HepG2 (cell line): ENCODE results near the gene PALS1. TPM values are rescaled to one million over a fixed set of nuclear protein-coding genes. Genes with fewer than 3 reads are reported as not detected.

Experiments used
- ARNT ChIP-seq: fragments of 450-650 bp; IDR thresholded peaks from 2 replicates; pipeline ENCODE4 v1.6.1; 2017
- ATF7-NPFF ChIP-seq: sonication (generic); formaldehyde crosslinking; IDR thresholded peaks from 2 replicates; pipeline ENCODE4 v1.8.1; 2023; ENCODE audit warnings: mild to moderate bottlenecking, low read depth, missing genetic modification reagents, moderate library complexity
- DPF2 ChIP-seq: sonication (generic); formaldehyde crosslinking; IDR thresholded peaks from 2 replicates; pipeline ENCODE4 v1.4.0; 2020; ENCODE audit warnings: mild to moderate bottlenecking, low read depth, missing genetic modification reagents, borderline replicate concordance
- EEA1 ChIP-seq: sonication (generic); formaldehyde crosslinking; IDR thresholded peaks from 2 replicates; pipeline ENCODE4 v1.5.1; 2020; ENCODE audit warnings: mild to moderate bottlenecking, missing genetic modification reagents, borderline replicate concordance
- GMEB1 ChIP-seq: sonication (generic); formaldehyde crosslinking; IDR thresholded peaks from 2 replicates; pipeline ENCODE4 v1.5.1; 2020; ENCODE audit warnings: missing genetic modification reagents, mild to moderate bottlenecking, borderline replicate concordance
- ISX ChIP-seq: sonication (generic); formaldehyde crosslinking; conservative IDR thresholded peaks from 2 replicates; pipeline ENCODE4 v1.5.0; 2020; ENCODE audit warnings: missing genetic modification reagents
- JUN ChIP-seq: sonication (generic); formaldehyde crosslinking; IDR thresholded peaks from 2 replicates; pipeline ENCODE4 v1.4.0; 2020; ENCODE audit warnings: mild to moderate bottlenecking, missing genetic modification reagents
- JUND ChIP-seq: sonication (generic); formaldehyde crosslinking; IDR thresholded peaks from 2 replicates; pipeline ENCODE4 v1.8.0; 2022; ENCODE audit warnings: mild to moderate bottlenecking, missing genetic modification reagents
- MAFG ChIP-seq: sonication (generic); formaldehyde crosslinking; IDR thresholded peaks from 2 replicates; pipeline ENCODE4 v1.5.1; 2020; ENCODE audit warnings: mild to moderate bottlenecking, missing genetic modification reagents
- NFYC ChIP-seq: IDR thresholded peaks from 2 replicates; pipeline ENCODE4 v1.6.1; 2016; ENCODE audit warnings: missing genetic modification reagents, missing compliant biosample characterization
- POLR2AphosphoS2 ChIP-seq: IDR thresholded peaks from 2 replicates; pipeline ENCODE4 v1.6.1; 2011; ENCODE audit warnings: low read depth, low read length, improper control_type of control experiment
- TOPORS ChIP-seq: sonication (generic); formaldehyde crosslinking; IDR thresholded peaks from 2 replicates; pipeline ENCODE4 v1.8.0; 2023; ENCODE audit warnings: mild to moderate bottlenecking, missing genetic modification reagents
- ZC3H4 ChIP-seq: sonication (generic); formaldehyde crosslinking; IDR thresholded peaks from 2 replicates; pipeline ENCODE4 v1.4.0; 2020; ENCODE audit warnings: missing genetic modification reagents, borderline replicate concordance
- ZNF136 ChIP-seq: sonication (generic); formaldehyde crosslinking; IDR thresholded peaks from 2 replicates; pipeline ENCODE4 v1.8.1; 2022; ENCODE audit warnings: low read depth, mild to moderate bottlenecking, moderate library complexity, missing genetic modification reagents
- ZNF274 ChIP-seq: sonication (generic); formaldehyde crosslinking; IDR thresholded peaks from 2 replicates; pipeline ENCODE4 v1.5.1; 2020; ENCODE audit warnings: mild to moderate bottlenecking, missing genetic modification reagents
- ZNF468 ChIP-seq: sonication (generic); formaldehyde crosslinking; IDR thresholded peaks from 2 replicates; pipeline ENCODE4 v1.8.0; 2022; ENCODE audit warnings: mild to moderate bottlenecking, moderate library complexity, missing genetic modification reagents
- ZNF790 ChIP-seq: sonication (generic); formaldehyde crosslinking; IDR thresholded peaks from 2 replicates; pipeline ENCODE4 v1.8.0; 2022; ENCODE audit warnings: missing genetic modification reagents, mild to moderate bottlenecking, borderline replicate concordance
- polyA plus RNA-seq, 8 experiments: library from polyadenylated mRNA; depleted of rRNA in 3 of 8; stranded (reverse) in 7 of 8; unstranded in 1 of 8; fragments of >200 nt; fragmentation: Illumina TruSeq in 4 of 8; extraction: Trizol in 4 of 8; gene quantifications; 2 replicates each; pipeline versions ENCODE4 v1.2.1 to v1.2.3, GENCODE V29; 2011 to 2016; ENCODE audit warnings: low read depth in 4 of 8, missing spikeins in 1 of 8, mixed read lengths in 1 of 8; ENCODE audit not compliant: insufficient read depth in 1 of 8
- total RNA-seq, 5 experiments: library from RNA; depleted of rRNA; stranded (reverse); fragments of >200 nt; fragmentation: Illumina TruSeq; extraction: Trizol; gene quantifications; 2 replicates each; pipeline ENCODE4 v1.2.3, GENCODE V29; 2016; ENCODE audit warnings: low read depth in 1 of 5
- TF ChIP-seq, protein P1 (sequence below): sonication (generic); formaldehyde crosslinking; IDR thresholded peaks from 2 replicates; pipeline ENCODE4 v1.4.0; 2020; ENCODE audit warnings: mild to moderate bottlenecking, missing genetic modification reagents
- TF ChIP-seq, protein P2 (sequence below): sonication (generic); formaldehyde crosslinking; IDR thresholded peaks from 2 replicates; pipeline ENCODE4 v1.5.0; 2020; ENCODE audit warnings: missing genetic modification reagents
- TF ChIP-seq, protein P3 (sequence below): sonication (generic); formaldehyde crosslinking; IDR thresholded peaks from 2 replicates; pipeline ENCODE4 v1.4.0; 2020; ENCODE audit warnings: missing genetic modification reagents, borderline replicate concordance
- TF ChIP-seq, protein P4 (sequence below): IDR thresholded peaks from 2 replicates; pipeline ENCODE4 v1.6.1; 2012; ENCODE audit warnings: low read length, improper control_type of control experiment

PALS1 gene
- total and polyA plus RNA-seq, 2 of the 13 experiments (the other 11 are each of a cell fraction or from before 2014, with no cell fraction given), result 8.8 to 20.0 TPM

DNA sequence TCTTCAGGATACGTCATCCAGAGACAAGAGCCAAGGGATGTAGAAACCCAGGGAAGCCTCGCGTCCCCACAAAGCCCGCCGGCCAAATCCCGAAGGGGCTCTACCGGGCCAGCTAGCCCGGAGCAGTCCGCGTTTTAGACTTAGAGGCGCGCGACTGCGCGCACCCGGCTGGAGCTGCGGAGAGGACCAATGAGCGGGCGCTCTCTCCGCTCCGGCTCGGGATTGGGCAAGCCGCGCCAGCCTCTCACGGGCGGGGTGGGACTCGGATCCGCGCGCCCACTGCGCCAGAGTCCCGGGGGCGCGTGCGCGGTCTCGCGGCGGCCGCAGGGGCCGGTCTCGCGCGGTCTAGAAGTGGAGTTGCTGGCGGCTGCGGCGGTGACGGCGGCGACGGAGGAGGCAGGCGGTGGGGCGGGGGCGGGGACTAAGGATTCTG, 241 bp upstream of the PALS1 start (continued):
- TF ChIP-seq NFYC (CRISPR knock-in tag) (peak; percentile 69), ISX (0 out of 2 replicates have a peak, but pooled peaks have one; percentile 53), ZNF790 (CRISPR knock-in tag) (no peak), ZNF136 (CRISPR knock-in tag) (no peak), ZC3H4 (no peak), MAFG (CRISPR knock-in tag) (no peak), EEA1 (CRISPR knock-in tag) (no peak), ATF7-NPFF (CRISPR knock-in tag) (no peak), JUN (CRISPR knock-in tag) (no peak), ARNT (no peak), TOPORS (CRISPR knock-in tag) (no peak), ZNF468 (CRISPR knock-in tag) (no peak), GMEB1 (CRISPR knock-in tag) (peak; percentile 41; the same call in 1 of the 2 replicates), ZNF274 (no peak), JUND (no peak), DPF2 (CRISPR knock-in tag) (no peak), POLR2AphosphoS2 (no peak)
- TF ChIP-seq, protein P1, sequence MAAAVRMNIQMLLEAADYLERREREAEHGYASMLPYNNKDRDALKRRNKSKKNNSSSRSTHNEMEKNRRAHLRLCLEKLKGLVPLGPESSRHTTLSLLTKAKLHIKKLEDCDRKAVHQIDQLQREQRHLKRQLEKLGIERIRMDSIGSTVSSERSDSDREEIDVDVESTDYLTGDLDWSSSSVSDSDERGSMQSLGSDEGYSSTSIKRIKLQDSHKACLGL (CRISPR knock-in tag), result no peak
- TF ChIP-seq, protein P2, sequence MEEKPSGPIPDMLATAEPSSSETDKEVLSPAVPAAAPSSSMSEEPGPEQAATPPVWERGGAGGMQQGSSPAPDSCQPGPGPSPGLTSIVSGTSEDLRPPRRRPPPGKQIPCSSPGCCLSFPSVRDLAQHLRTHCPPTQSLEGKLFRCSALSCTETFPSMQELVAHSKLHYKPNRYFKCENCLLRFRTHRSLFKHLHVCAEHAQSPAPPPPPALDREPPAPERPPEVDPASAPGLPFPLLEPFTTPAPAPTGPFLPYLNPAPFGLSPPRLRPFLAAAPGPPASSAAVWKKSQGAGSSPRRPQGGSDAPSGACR, result no peak
- TF ChIP-seq, protein P3, sequence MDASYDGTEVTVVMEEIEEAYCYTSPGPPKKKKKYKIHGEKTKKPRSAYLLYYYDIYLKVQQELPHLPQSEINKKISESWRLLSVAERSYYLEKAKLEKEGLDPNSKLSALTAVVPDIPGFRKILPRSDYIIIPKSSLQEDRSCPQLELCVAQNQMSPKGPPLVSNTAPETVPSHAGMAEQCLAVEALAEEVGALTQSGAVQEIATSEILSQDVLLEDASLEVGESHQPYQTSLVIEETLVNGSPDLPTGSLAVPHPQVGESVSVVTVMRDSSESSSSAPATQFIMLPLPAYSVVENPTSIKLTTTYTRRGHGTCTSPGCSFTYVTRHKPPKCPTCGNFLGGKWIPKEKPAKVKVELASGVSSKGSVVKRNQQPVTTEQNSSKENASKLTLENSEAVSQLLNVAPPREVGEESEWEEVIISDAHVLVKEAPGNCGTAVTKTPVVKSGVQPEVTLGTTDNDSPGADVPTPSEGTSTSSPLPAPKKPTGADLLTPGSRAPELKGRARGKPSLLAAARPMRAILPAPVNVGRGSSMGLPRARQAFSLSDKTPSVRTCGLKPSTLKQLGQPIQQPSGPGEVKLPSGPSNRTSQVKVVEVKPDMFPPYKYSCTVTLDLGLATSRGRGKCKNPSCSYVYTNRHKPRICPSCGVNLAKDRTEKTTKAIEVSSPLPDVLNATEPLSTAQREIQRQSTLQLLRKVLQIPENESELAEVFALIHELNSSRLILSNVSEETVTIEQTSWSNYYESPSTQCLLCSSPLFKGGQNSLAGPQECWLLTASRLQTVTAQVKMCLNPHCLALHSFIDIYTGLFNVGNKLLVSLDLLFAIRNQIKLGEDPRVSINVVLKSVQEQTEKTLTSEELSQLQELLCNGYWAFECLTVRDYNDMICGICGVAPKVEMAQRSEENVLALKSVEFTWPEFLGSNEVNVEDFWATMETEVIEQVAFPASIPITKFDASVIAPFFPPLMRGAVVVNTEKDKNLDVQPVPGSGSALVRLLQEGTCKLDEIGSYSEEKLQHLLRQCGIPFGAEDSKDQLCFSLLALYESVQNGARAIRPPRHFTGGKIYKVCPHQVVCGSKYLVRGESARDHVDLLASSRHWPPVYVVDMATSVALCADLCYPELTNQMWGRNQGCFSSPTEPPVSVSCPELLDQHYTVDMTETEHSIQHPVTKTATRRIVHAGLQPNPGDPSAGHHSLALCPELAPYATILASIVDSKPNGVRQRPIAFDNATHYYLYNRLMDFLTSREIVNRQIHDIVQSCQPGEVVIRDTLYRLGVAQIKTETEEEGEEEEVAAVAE (CRISPR knock-in tag), result no peak
- TF ChIP-seq, protein P4, sequence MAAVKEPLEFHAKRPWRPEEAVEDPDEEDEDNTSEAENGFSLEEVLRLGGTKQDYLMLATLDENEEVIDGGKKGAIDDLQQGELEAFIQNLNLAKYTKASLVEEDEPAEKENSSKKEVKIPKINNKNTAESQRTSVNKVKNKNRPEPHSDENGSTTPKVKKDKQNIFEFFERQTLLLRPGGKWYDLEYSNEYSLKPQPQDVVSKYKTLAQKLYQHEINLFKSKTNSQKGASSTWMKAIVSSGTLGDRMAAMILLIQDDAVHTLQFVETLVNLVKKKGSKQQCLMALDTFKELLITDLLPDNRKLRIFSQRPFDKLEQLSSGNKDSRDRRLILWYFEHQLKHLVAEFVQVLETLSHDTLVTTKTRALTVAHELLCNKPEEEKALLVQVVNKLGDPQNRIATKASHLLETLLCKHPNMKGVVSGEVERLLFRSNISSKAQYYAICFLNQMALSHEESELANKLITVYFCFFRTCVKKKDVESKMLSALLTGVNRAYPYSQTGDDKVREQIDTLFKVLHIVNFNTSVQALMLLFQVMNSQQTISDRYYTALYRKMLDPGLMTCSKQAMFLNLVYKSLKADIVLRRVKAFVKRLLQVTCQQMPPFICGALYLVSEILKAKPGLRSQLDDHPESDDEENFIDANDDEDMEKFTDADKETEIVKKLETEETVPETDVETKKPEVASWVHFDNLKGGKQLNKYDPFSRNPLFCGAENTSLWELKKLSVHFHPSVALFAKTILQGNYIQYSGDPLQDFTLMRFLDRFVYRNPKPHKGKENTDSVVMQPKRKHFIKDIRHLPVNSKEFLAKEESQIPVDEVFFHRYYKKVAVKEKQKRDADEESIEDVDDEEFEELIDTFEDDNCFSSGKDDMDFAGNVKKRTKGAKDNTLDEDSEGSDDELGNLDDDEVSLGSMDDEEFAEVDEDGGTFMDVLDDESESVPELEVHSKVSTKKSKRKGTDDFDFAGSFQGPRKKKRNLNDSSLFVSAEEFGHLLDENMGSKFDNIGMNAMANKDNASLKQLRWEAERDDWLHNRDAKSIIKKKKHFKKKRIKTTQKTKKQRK, result no peak
